Medulla oblongata (tissue), 1 donor: ENCODE results near the gene SMG6.
A peak's percentile ranks its signal among the peaks of the same experiment; 100 is the strongest.

Experiments
- DNase-seq: peaks from one replicate; pipeline ENCODE4 v3.0.0-alpha.2; 2015; ENCODE audit errors: extremely low spot score

SMG6 gene

GRCh38 chr17:2049333-2050299 is 254.0 kb downstream of the SMG6 start:
- DNase-seq = peak; percentile 52

- DNase-seq = no peak
Measured at GRCh38 chr17:2048805-2049204, 254.8 kb downstream of the SMG6 start.

GRCh38 chr17:2047590-2047989 is 256.0 kb downstream of the SMG6 start:
- no peak for DNase-seq

- no peak for DNase-seq
Measured at GRCh38 chr17:2044263-2044894, 259.2 kb downstream of the SMG6 start.

- DNase-seq = no peak
Measured at GRCh38 chr17:2043785-2044184, 259.8 kb downstream of the SMG6 start.

GRCh38 chr17:2042933-2043332 is 260.7 kb downstream of the SMG6 start:
- DNase-seq = no peak

GRCh38 chr17:2042390-2042847 is 261.2 kb downstream of the SMG6 start:
- no peak for DNase-seq

GRCh38 chr17:2041561-2042389 is 261.8 kb downstream of the SMG6 start, which contains the start of gene OVCA2:
TSS of gene OVCA2 (plus strand) at chr17:2042022. CDS start at chr17:2042048, 26 bp downstream.
- DNase-seq = peak; percentile 96

- DNase-seq = no peak
Measured at GRCh38 chr17:2040942-2041560, 262.5 kb downstream of the SMG6 start.

- DNase-seq = no peak
Measured at GRCh38 chr17:2040219-2040827, 263.3 kb downstream of the SMG6 start.

- no peak for DNase-seq
Measured at GRCh38 chr17:2037155-2037554, 266.4 kb downstream of the SMG6 start.

GRCh38 chr17:2035541-2036488 is 267.8 kb downstream of the SMG6 start:
- no peak for DNase-seq

GRCh38 chr17:2034806-2035540 is 268.6 kb downstream of the SMG6 start:
- DNase-seq = no peak

- DNase-seq = no peak
Measured at GRCh38 chr17:2034157-2034556, 269.4 kb downstream of the SMG6 start.

GRCh38 chr17:2033153-2033552 is 270.4 kb downstream of the SMG6 start:
- DNase-seq = no peak

- DNase-seq = no peak
Measured at GRCh38 chr17:2030779-2031163, 272.8 kb downstream of the SMG6 start.

GRCh38 chr17:2029911-2030778 is 273.4 kb downstream of the SMG6 start, which contains the start of gene DPH1:
TSS of gene DPH1 (plus strand) at chr17:2030153. CDS start at chr17:2030170, 17 bp downstream.
- DNase-seq = peak; percentile 88

- no peak for DNase-seq
Measured at GRCh38 chr17:2028737-2029136, 274.8 kb downstream of the SMG6 start.
